Right lobe of liver (tissue), 4 donors: ENCODE measurements around the gene HLA-DRB1.

Experiments used
- CTCF ChIP-seq, 4 donors: fragments of 200-600 bp in 3 of 4; fragments of 450-650 bp in 1 of 4; IDR thresholded peaks; one replicate each; pipeline versions ENCODE4 v1.5.1 to v1.8.0; 2016 to 2022; ENCODE audit warnings: antibody characterized with exemption in 4 of 4, mild to moderate bottlenecking in 2 of 4
- POLR2A ChIP-seq: fragments of 450-650 bp; IDR thresholded peaks from one replicate; pipeline ENCODE4 v1.6.1; 2017; ENCODE audit warnings: antibody characterized with exemption, mild to moderate bottlenecking
- donor health status: DM: no; HTN: no; CAD: no.
- donor health status: DM: no; HTN: no; CAD: no.
- donor health status: DM: no; HTN: yes; CAD: no.

DNA sequence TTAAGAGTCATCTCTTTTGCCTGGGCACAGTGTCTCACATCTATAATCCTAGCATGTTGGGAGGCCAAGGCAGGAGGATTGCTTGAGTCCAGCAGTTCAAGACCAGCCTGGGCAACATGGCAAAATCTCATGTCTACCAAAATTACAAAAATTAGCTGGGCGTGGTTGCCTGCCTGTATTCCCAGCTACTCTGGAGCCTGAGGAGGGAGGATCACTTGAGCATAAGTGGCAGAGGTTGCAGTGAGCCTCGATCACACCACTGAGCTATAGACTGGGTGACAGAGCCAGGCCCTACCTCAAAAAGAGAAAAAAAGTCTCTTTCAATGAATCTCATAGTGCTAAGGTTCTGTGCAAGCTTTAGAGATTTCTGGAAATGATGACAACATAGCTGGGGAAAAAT is 1.5 kb downstream of the HLA-DRB1 start:
- TF ChIP-seq POLR2A: no peak
- no peak for TF ChIP-seq CTCF (IDR thresholded peaks at IDR 0.05)
